Superior temporal gyrus (tissue), 1 donor: ENCODE data around the gene PTPRN2.
"Not testable (repeated sequence)": the region's sequence is repeated elsewhere in the genome, so short reads cannot be mapped to it uniquely, and the experiment has no call there.

ENCODE experiments used
- DNase-seq: peaks from one replicate; pipeline ENCODE4 v3.0.0-alpha.2; 2016; ENCODE audit errors: extremely low spot score

PTPRN2 gene

GRCh38 chr7:158532093-158532627, 55.5 kb downstream of the PTPRN2 start:
- DNase-seq, result no peak

GRCh38 chr7:158531661-158532060, 56.0 kb downstream of the PTPRN2 start:
- no peak for DNase-seq

GRCh38 chr7:158530800-158531609, 56.6 kb downstream of the PTPRN2 start:
- DNase-seq, result no peak

GRCh38 chr7:158529181-158530096, 58.2 kb downstream of the PTPRN2 start:
- no peak for DNase-seq

GRCh38 chr7:158527915-158528502, 59.6 kb downstream of the PTPRN2 start:
- no peak for DNase-seq

- DNase-seq, result no peak
Measured at GRCh38 chr7:158527495-158527894, 60.1 kb downstream of the PTPRN2 start.

- no peak for DNase-seq
Measured at GRCh38 chr7:158527038-158527437, 60.6 kb downstream of the PTPRN2 start.

GRCh38 chr7:158526531-158526930, 61.1 kb downstream of the PTPRN2 start:
- DNase-seq, result no peak

GRCh38 chr7:158525648-158526484, 61.8 kb downstream of the PTPRN2 start:
- DNase-seq, result no peak

- DNase-seq, result no peak
Measured at GRCh38 chr7:158524749-158525635, 62.6 kb downstream of the PTPRN2 start.

GRCh38 chr7:158524286-158524685, 63.3 kb downstream of the PTPRN2 start:
- not testable (repeated sequence) for DNase-seq

- not testable (repeated sequence) for DNase-seq
Measured at GRCh38 chr7:158523877-158524276, 63.7 kb downstream of the PTPRN2 start.

- not testable (repeated sequence) for DNase-seq
Measured at GRCh38 chr7:158523165-158523856, 64.3 kb downstream of the PTPRN2 start.

GRCh38 chr7:158521795-158522194, 65.8 kb downstream of the PTPRN2 start:
- not testable (repeated sequence) for DNase-seq

GRCh38 chr7:158520825-158521224, 66.8 kb downstream of the PTPRN2 start:
- DNase-seq, result no peak

- DNase-seq, result peak; percentile 52
Measured at GRCh38 chr7:158519633-158520174, 67.9 kb downstream of the PTPRN2 start.

GRCh38 chr7:158518980-158519632, 68.5 kb downstream of the PTPRN2 start:
- peak; percentile 51 for DNase-seq

GRCh38 chr7:158517571-158517970, 70.1 kb downstream of the PTPRN2 start:
- no peak for DNase-seq

GRCh38 chr7:158517072-158517471, 70.6 kb downstream of the PTPRN2 start:
- DNase-seq, result no peak
